Lower leg skin (tissue), 4 donors: Measurements from ENCODE around the gene VPS50. TPM values are rescaled to one million over a fixed set of nuclear protein-coding genes. Genes with fewer than 3 reads are reported as not detected.

ENCODE experiments used
- DNase-seq, 2 donors: peaks; one replicate each; pipeline ENCODE4 v3.0.0-alpha.2; 2019; ENCODE audit warnings: low spot score in 2 of 2
- H3K4me3 ChIP-seq: fragments of 200-600 bp; sonication (generic); 2 replicates; pipeline ENCODE4 v1.5.1; 2017; ENCODE audit warnings: mild to moderate bottlenecking, low read depth; ENCODE audit not compliant: poor library complexity, severe bottlenecking
- POLR2A ChIP-seq, 2 donors: fragments of 450-650 bp; IDR thresholded peaks; one replicate each; pipeline ENCODE4 v1.6.1; 2016 to 2017; ENCODE audit warnings: antibody characterized with exemption in 2 of 2, mild to moderate bottlenecking in 1 of 2, moderate library complexity in 1 of 2
- WGBS, 2 donors: methylation state at CpG; one replicate each; pipeline ENCODE4 v1.1.5; 2018; 5-methylcytosine and 5-hydroxymethylcytosine counted together
- intact Hi-C: fragments of 100-400 bp; cut with DNase I; formaldehyde crosslinking; loops from one replicate; pipeline ENCODE4 v1.15.0; 2023; ENCODE audit warnings: low total_unique reads
- total RNA-seq, 4 donors: library from RNA; depleted of rRNA; stranded (reverse); fragments of >200 nt; gene quantifications; one replicate each; pipeline ENCODE4 v1.1.0, GENCODE V29; 2016
- TF ChIP-seq, protein P1 (sequence below), 3 donors: fragments of 450-650 bp; IDR thresholded peaks; one replicate each; pipeline ENCODE4 v1.5.1; 2016; ENCODE audit warnings: antibody characterized with exemption in 3 of 3, mild to moderate bottlenecking in 3 of 3, moderate library complexity in 2 of 3

Gene VPS50
- total RNA-seq, 4 donors from 2014 or later = 17.6 to 34.5 (median 24.6) TPM

DNA sequence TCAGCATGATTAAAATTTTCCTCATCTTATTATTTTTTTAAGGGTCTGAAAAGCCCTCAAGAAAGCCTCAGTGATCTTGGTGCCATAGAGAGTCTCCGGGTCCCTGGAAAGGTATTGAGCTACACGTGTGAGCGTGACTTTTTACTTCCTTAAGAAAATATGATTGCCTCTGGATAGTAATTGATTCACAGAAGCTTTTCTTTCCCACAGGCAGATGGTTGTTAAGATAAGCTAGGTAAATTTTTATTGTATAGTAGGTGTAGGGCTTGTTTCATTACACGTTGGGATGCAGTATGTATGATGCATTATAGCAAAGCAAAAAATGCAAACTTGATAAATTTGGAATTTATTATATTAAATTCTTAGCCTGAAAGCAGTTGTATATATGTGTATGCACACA, 7.7 kb downstream of the VPS50 start:
- no peak for TF ChIP-seq POLR2A (IDR thresholded peaks at IDR 0.05)
- TF ChIP-seq, protein P1, sequence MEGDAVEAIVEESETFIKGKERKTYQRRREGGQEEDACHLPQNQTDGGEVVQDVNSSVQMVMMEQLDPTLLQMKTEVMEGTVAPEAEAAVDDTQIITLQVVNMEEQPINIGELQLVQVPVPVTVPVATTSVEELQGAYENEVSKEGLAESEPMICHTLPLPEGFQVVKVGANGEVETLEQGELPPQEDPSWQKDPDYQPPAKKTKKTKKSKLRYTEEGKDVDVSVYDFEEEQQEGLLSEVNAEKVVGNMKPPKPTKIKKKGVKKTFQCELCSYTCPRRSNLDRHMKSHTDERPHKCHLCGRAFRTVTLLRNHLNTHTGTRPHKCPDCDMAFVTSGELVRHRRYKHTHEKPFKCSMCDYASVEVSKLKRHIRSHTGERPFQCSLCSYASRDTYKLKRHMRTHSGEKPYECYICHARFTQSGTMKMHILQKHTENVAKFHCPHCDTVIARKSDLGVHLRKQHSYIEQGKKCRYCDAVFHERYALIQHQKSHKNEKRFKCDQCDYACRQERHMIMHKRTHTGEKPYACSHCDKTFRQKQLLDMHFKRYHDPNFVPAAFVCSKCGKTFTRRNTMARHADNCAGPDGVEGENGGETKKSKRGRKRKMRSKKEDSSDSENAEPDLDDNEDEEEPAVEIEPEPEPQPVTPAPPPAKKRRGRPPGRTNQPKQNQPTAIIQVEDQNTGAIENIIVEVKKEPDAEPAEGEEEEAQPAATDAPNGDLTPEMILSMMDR (IDR thresholded peaks at IDR 0.05) = no peak
- WGBS, 2 donors = 76 to 78% methylated on average over 4 of the region's 4 CpGs
- no peak overlapping the region for H3K4me3 ChIP-seq
- intact Hi-C loops = no loop called here
- DNase-seq = no peak

DNA sequence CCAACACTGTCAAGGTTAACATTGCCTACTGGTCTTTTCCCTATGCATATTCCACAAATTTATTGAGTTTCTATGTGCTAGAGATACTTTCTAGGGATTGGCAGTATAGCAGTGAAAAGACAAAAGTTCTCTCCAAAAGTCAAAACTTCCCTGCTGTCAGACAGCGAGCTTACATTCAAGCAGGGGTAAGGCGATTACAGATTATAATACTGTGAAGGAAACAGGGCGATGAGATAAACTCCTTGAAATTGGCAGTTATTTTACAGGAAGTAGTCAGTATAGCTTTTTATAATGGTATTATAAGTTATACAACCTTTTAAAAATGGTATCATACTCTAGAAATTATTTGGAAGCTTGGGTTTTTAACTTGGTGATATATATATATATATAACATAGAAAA, 9.9 kb downstream of the VPS50 start:
- TF ChIP-seq, protein P1 (IDR thresholded peaks at IDR 0.05) = no peak
- no peak for TF ChIP-seq POLR2A (IDR thresholded peaks at IDR 0.05)
- intact Hi-C loops = no loop called here
- no peak for DNase-seq
- 94 to 97% methylated on average over 3 of the region's 3 CpGs for WGBS, 2 donors
- no peak overlapping the region for H3K4me3 ChIP-seq

DNA sequence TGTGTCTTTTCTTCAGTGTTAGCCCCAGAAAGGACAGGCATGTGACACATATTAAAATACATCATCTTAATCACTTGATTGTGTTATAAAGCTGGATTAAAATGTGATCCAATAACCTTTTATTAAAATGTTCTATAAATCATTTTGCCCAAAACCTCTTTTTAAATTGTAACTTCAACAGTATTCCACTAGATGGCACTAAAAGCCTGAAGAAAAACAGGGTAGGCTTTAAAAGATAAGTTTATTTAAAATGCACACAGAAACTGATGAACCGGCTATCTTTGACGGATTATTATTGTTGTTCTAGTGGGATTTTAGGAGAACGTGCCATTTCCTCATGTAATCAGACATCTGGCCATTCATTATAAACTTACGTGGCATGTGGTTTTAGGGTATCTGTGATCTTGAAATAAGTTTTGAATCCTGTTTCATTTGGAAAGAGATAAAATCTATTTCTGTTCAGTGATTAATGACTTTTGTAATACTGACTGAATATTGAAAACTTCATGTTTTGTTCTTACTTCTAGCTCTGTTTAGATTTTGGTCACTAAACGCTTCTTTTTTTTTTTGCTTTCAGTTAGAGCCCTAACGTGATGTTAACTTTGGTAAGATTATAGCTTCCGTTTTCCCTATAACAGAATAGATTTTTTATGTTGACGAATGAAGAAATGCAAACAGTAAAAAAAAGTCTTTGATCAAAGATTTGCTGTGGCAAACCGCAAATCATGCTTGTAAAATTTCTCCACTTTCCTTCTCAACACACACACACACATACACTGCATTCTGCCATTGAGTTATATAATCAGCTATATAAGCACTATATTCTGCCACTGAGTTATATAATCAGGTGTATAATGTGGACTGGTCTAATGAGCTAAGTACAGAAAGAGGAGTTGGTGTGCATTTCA, 13.6 kb downstream of the VPS50 start:
- WGBS, 2 donors = 38 to 40% methylated on average over 9 of the region's 9 CpGs

DNA sequence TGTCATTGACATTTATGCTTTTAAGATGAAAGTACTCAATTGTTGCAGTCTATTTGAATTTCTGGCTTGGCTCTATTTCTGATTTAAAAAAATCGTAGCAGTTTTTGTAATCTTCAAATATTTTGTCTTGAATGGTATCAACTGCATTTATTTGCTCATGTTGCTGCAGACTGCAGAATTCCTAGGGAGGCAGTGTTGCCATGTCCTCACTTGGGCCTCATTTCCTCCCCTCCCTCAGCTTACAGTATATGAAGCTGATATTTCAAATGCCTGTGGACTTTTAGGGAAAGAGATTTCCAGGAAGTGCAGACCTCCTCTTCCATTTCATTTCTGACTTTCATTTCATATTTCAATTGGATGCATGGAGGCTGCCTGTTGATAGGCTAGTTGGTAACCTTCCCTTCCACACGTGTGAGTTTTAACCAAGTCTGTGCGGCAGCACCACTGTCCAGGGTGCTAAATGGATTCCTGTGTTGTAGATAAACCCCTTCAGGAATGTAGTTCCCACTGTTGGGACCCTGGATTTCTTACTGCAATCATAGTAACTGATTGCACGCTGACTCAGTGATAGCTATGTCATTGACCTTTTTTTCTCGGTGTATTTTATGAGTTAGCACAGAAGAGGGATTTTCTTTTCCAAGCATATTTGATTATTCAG, 17.5 kb downstream of the VPS50 start:
- TF ChIP-seq POLR2A (IDR thresholded peaks at IDR 0.05) = no peak
- TF ChIP-seq, protein P1 (IDR thresholded peaks at IDR 0.05) = no peak
- intact Hi-C loops = no loop called here

More for the DNA sequence above, 13.6 kb downstream of the VPS50 start:
- no peak for DNase-seq
- H3K4me3 ChIP-seq = no peak overlapping the region
- intact Hi-C loops = no loop called here
- TF ChIP-seq POLR2A (IDR thresholded peaks at IDR 0.05) = no peak
- TF ChIP-seq, protein P1 (IDR thresholded peaks at IDR 0.05) = no peak

DNA sequence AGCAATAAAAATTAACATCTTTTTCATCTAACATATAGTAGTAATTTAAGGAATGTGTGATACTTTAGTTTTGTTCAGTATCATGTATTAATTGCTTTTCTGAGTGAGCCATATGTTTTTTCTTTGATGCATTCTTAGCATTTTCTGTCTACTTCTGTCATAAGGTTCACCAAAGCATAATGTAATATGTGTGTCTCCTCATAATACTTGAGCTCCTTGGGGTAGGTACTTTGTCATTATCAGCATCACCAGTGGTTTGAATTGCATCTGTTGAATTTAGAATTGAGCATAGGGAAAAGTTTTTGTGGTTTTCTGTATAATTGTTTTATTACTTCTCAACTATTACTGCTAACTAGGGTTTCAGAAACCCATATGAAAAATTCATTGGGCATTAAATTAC, 26.5 kb downstream of the VPS50 start:
- intact Hi-C loops = no loop called here
- no peak for TF ChIP-seq POLR2A (IDR thresholded peaks at IDR 0.05)
- TF ChIP-seq, protein P1 (IDR thresholded peaks at IDR 0.05) = no peak
- no peak for DNase-seq
- no peak overlapping the region for H3K4me3 ChIP-seq

More for the DNA sequence above, 17.5 kb downstream of the VPS50 start:
- H3K4me3 ChIP-seq = no peak overlapping the region
- 76 to 85% methylated on average over 5 of the region's 5 CpGs for WGBS, 2 donors
- no peak for DNase-seq
